BJ (cell line): ENCODE measurements around the gene TNK1. TPM values are rescaled to one million over a fixed set of nuclear protein-coding genes. Genes with fewer than 3 reads are reported as not detected.

ENCODE experiments used
- CTCF ChIA-PET: fragments of 350-600 bp; formaldehyde crosslinking; extraction: SDS; loops from one replicate; lab custom pipeline; 2021; ENCODE audit warnings: antibody characterized with exemption, inconsistent platforms; lab: Yijun Ruan, JAX
- POLR2A ChIA-PET: fragments of 300-600 bp; sonication (Branson Sonifier 250); formaldehyde crosslinking; extraction: SDS; loops from one replicate; lab custom pipeline; 2021; ENCODE audit warnings: antibody characterized with exemption; lab: Charles Lee
- DNase-seq: peaks from one replicate; pipeline ENCODE4 v3.0.0-alpha.2; 2011; ENCODE audit warnings: low read depth
- H3K27me3 ChIP-seq: 2 replicates; pipeline ENCODE4 v1.6.0; 2011; ENCODE audit warnings: low read length; ENCODE audit not compliant: control insufficient read depth, insufficient read depth
- H3K36me3 ChIP-seq: 2 replicates; pipeline ENCODE4 v1.5.1; 2011; ENCODE audit warnings: low read length; ENCODE audit not compliant: control insufficient read depth, insufficient read depth
- H3K4me3 ChIP-seq: 2 replicates; pipeline ENCODE4 v1.5.1; 2011; ENCODE audit warnings: low read depth, mild to moderate bottlenecking, control low read depth, low read length
- CTCF ChIP-seq: IDR thresholded peaks from 2 replicates; pipeline ENCODE4 v1.5.1; 2011; ENCODE audit warnings: low read depth, mild to moderate bottlenecking, control low read depth, inconsistent platforms, low read length, moderate library complexity; ENCODE audit not compliant: insufficient read depth
- polyA plus RNA-seq: library from polyadenylated mRNA; depleted of rRNA; stranded (reverse); fragments of >200 nt; gene quantifications from 2 replicates; pipeline ENCODE4 v1.2.3, GENCODE V29; 2011

The TNK1 gene
- polyA plus RNA-seq, 1 experiment: 2.2 TPM

DNA sequence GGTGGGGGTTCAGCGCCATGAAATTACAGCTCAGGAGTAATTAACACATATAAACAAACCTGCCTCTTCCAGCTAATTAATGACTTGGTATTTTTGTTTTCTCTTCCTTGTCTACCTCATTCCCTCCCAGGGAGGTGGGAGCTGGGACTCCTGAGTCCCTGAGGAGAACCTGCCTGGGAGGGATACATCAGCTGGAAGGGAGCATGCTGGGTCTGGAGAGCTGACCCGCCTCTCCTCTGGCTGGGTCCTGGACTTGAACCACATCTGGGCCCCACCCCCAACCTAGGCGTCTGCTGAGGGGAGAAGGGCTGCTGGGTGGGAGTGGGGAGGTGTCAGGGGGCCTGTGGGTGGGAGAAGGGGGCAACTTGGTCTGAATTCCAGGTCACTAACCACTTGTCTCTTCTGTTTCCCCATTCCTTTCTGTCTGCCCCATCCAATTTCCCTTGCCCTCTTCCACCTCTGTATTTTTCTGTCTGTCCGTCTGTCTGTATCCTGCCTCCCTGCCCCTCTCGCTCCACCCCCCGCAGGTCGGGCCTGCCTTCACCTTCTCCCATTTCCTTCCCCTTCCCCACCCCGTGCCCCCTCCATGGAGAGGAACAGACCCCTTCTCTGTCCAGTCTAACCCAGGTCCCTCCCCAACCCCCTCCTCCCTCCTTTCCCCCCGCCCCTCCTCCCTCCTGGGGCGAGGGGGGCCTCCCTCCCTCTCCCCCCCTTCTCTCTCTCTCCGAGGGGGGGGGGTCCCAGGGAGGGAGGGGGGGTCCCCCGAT lies 26.8 kb downstream of the TNK1 start, which contains the start of gene NLGN2:
Gene NLGN2, plus strand, starts transcription at position 361 of the 767 bp plus-strand sequence. CDS start 411 bp downstream, outside the sequence.
- Histone ChIP-seq H3K27me3 (no peaks in the 10 kb centered on the region), H3K36me3 (peaks cover 11% of the 10 kb centered on the region), H3K4me3 (no peak within 1 kb of the TSS)
- TF ChIP-seq CTCF: no peak
- DNase-seq: no peak
- CTCF ChIA-PET: interaction anchor here (2.2 kb wide), 1 partner anchor 29 kb away, joined by 11 read pairs; no protein-coding TSS in a partner anchor
- POLR2A ChIA-PET: no interaction called here

DNA sequence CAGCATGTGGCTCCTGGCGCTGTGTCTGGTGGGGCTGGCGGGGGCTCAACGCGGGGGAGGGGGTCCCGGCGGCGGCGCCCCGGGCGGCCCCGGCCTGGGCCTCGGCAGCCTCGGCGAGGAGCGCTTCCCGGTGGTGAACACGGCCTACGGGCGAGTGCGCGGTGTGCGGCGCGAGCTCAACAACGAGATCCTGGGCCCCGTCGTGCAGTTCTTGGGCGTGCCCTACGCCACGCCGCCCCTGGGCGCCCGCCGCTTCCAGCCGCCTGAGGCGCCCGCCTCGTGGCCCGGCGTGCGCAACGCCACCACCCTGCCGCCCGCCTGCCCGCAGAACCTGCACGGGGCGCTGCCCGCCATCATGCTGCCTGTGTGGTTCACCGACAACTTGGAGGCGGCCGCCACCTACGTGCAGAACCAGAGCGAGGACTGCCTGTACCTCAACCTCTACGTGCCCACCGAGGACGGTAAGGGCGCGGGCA lies 27.4 kb downstream of the TNK1 start:
- CTCF ChIA-PET: no interaction called here
- TF ChIP-seq CTCF: no peak
- Histone ChIP-seq H3K36me3 (peaks cover 11% of the 10 kb centered on the region), H3K27me3 (no peaks in the 10 kb centered on the region), H3K4me3 (no peak overlapping the region)
- POLR2A ChIA-PET: no interaction called here
- DNase-seq: no peak

GRCh38 chr17:7408863-7409262 lies 28.0 kb downstream of the TNK1 start:
- no peak for TF ChIP-seq CTCF
- Histone ChIP-seq H3K36me3 (peaks cover 11% of the 10 kb centered on the region), H3K4me3 (no peak overlapping the region), H3K27me3 (no peaks in the 10 kb centered on the region)
- DNase-seq: no peak
- CTCF ChIA-PET: no interaction called here
- POLR2A ChIA-PET: no interaction called here

GRCh38 chr17:7409716-7410115 lies 28.8 kb downstream of the TNK1 start:
- Histone ChIP-seq H3K27me3 (no peaks in the 10 kb centered on the region), H3K4me3 (no peak overlapping the region), H3K36me3 (peaks cover 11% of the 10 kb centered on the region)
- no peak for TF ChIP-seq CTCF
- CTCF ChIA-PET: no interaction called here
- DNase-seq: no peak
- POLR2A ChIA-PET: no interaction called here

GRCh38 chr17:7410634-7411426 lies 29.9 kb downstream of the TNK1 start:
- H3K4me3 ChIP-seq: no peak overlapping the region
- ChIA-PET POLR2A (no interaction called here), CTCF (interaction anchor here (0.8 kb wide), 1 partner anchor 26 kb away, joined by 3 read pairs; no protein-coding TSS in a partner anchor)
- DNase-seq: no peak
- H3K36me3 ChIP-seq: peaks cover 20% of the 10 kb centered on the region
- H3K27me3 ChIP-seq: no peaks in the 10 kb centered on the region
- no peak for TF ChIP-seq CTCF
